ENCODE results near the gene USB1. TPM values are rescaled to one million over a fixed set of nuclear protein-coding genes. Genes with fewer than 3 reads are reported as not detected.

The USB1 gene
- total RNA-seq, 1 donor from 2014 or later = 43.0 TPM

DNA sequence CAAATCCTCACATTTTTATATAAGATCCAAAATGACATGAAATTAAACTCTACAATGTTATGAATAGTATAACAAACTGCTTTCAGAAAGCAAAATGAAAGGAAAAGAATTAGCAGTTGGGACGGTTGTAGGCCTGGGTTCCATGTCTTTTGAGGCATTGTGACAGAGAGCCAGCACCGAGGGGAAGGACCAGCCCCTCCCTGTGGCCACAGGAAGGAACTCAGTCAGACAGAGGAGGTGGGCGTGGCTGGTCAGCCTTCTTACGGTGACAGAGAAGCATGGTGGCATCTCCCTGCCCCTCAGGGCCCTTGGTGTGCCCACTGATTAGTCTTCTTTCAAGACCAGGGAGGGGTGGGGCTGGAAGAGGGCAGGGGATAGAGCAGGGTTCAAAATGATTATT lies 6.4 kb upstream of the USB1 start:
- peaks cover 12% of the 10 kb centered on the region for H3K36me3 Mint-ChIP-seq (ENCODE audit: insufficient read depth)
- TF ChIP-seq CTCF (IDR thresholded peaks at IDR 0.05; ENCODE audit: unreplicated experiment) = peak; percentile 42
- H3K4me1 Mint-ChIP-seq (ENCODE audit: low read depth) = peaks cover 9% of the 10 kb centered on the region
- H3K4me3 Mint-ChIP-seq (ENCODE audit: low read depth) = no peak overlapping the region
- no peaks in the 10 kb centered on the region for H3K27me3 Mint-ChIP-seq
- DNase-seq (ENCODE audit: low spot score, unreplicated experiment) = no peak
- H3K27ac Mint-ChIP-seq = no peak overlapping the region
- H3K9me3 Mint-ChIP-seq (ENCODE audit: low read depth) = no peaks in the 10 kb centered on the region

- Mint-ChIP-seq H3K9me3 (ENCODE audit: low read depth) (no peaks in the 10 kb centered on the region), H3K36me3 (ENCODE audit: insufficient read depth) (peaks cover 12% of the 10 kb centered on the region), H3K27ac (no peak overlapping the region), H3K4me3 (ENCODE audit: low read depth) (no peak overlapping the region), H3K4me1 (ENCODE audit: low read depth) (peaks cover 9% of the 10 kb centered on the region), H3K27me3 (no peaks in the 10 kb centered on the region)
- TF ChIP-seq CTCF (IDR thresholded peaks at IDR 0.05; ENCODE audit: unreplicated experiment) = no peak
- no peak for DNase-seq (ENCODE audit: low spot score, unreplicated experiment)
Observed at GRCh38 chr16:57995721-57996405, 5.3 kb upstream of the USB1 start.

GRCh38 chr16:57996406-57997175 lies 4.6 kb upstream of the USB1 start:
- Mint-ChIP-seq H3K36me3 (ENCODE audit: insufficient read depth) (peaks cover 12% of the 10 kb centered on the region), H3K27ac (no peak overlapping the region), H3K27me3 (no peaks in the 10 kb centered on the region), H3K4me3 (ENCODE audit: low read depth) (no peak overlapping the region), H3K4me1 (ENCODE audit: low read depth) (peaks cover 10% of the 10 kb centered on the region), H3K9me3 (ENCODE audit: low read depth) (no peaks in the 10 kb centered on the region)
- no peak for DNase-seq (ENCODE audit: low spot score, unreplicated experiment)
- TF ChIP-seq CTCF (IDR thresholded peaks at IDR 0.05; ENCODE audit: unreplicated experiment) = no peak

DNA sequence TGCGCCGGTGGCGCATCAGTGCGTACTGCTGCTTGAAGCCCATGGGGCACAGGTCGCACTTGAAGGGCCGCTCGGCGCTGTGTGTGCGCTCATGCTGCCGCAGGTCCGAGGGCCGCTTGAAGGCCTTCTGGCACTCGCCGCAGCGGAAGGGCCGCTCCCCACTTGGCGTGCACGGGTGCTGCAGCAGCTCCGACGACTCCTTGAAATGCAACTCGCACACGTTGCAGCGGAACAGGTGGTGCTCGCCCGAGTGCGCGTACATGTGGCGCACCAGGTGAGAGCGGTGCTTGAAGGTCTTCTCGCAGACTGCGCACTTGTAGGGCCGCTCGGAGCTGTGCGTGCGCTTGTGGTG lies 4.1 kb upstream of the USB1 start:
- Mint-ChIP-seq H3K27ac (no peak overlapping the region), H3K36me3 (ENCODE audit: insufficient read depth) (peaks cover 12% of the 10 kb centered on the region), H3K9me3 (ENCODE audit: low read depth) (no peaks in the 10 kb centered on the region), H3K4me3 (ENCODE audit: low read depth) (no peak overlapping the region), H3K4me1 (ENCODE audit: low read depth) (peaks cover 11% of the 10 kb centered on the region), H3K27me3 (no peaks in the 10 kb centered on the region)
- TF ChIP-seq CTCF (IDR thresholded peaks at IDR 0.05; ENCODE audit: unreplicated experiment) = no peak
- DNase-seq (ENCODE audit: low spot score, unreplicated experiment) = no peak

DNA sequence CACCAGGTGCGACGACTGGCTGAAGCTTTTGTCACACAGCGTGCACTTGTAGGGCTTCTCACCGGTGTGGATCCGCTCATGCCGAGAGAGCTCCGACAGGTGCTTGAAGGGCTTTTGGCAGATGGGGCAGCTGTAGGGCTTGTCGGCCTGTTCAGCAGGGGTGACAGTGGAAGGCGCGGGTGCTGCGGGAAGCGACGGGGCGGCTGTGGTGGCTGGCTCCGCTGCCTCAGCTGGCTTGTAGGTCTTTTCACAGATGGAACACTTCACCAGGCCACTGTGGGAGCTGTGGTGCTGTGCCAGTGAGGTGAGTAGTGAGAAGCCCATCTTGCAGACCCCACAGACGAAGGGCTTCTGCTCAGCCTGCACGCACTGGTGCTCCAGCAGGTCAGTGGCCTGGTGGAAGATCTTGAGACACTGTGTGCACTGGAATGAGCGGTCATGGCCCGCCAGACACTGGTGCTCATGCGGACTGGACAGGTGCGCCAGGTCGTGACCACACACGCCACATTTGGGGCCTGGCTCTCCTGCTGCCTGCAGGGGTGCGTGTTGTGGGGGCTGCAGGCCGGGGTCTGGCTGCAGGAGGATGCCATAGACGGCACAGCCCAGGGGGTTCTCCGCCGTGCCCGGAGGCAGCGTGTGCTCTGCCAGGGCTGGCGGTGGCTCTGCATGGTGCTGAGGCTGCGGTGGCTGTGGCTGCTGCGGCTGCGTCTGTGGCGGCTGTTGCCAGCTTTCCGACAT lies 3.5 kb upstream of the USB1 start:
- no peak for DNase-seq (ENCODE audit: low spot score, unreplicated experiment)
- H3K4me1 Mint-ChIP-seq (ENCODE audit: low read depth) = peaks cover 11% of the 10 kb centered on the region
- peaks cover 12% of the 10 kb centered on the region for H3K36me3 Mint-ChIP-seq (ENCODE audit: insufficient read depth)
- no peaks in the 10 kb centered on the region for H3K9me3 Mint-ChIP-seq (ENCODE audit: low read depth)
- H3K4me3 Mint-ChIP-seq (ENCODE audit: low read depth) = no peak overlapping the region
- H3K27ac Mint-ChIP-seq = no peak overlapping the region
- TF ChIP-seq CTCF (IDR thresholded peaks at IDR 0.05; ENCODE audit: unreplicated experiment) = no peak
- no peaks in the 10 kb centered on the region for H3K27me3 Mint-ChIP-seq

Data from progenitor cell of endocrine pancreas (in vitro differentiated cells).